ENCODE data around the gene SPAG5.
"Not testable (repeated sequence)": the region's sequence is repeated elsewhere in the genome, so short reads cannot be mapped to it uniquely, and the experiment has no call there.

Gene SPAG5

GRCh38 chr17:28612531-28612930, 13.7 kb upstream of the SPAG5 start:
- no peak for DNase-seq

- no peak for DNase-seq
Measured at GRCh38 chr17:28610376-28610775, 11.6 kb upstream of the SPAG5 start.

- not testable (repeated sequence) for DNase-seq
Measured at GRCh38 chr17:28604031-28604430, 5.2 kb upstream of the SPAG5 start.

GRCh38 chr17:28599311-28600184, 723 bp upstream of the SPAG5 start:
- DNase-seq, result peak; percentile 43

GRCh38 chr17:28598389-28598788, 436 bp downstream of the SPAG5 start:
- DNase-seq, result no peak

GRCh38 chr17:28597606-28598383, 1.0 kb downstream of the SPAG5 start:
- DNase-seq, result no peak

GRCh38 chr17:28592260-28592659, 6.6 kb downstream of the SPAG5 start:
- DNase-seq, result no peak

- DNase-seq, result no peak
Measured at GRCh38 chr17:28585851-28586250, 13.0 kb downstream of the SPAG5 start.

GRCh38 chr17:28584434-28584833, 14.4 kb downstream of the SPAG5 start:
- no peak for DNase-seq

GRCh38 chr17:28582513-28582912, 16.3 kb downstream of the SPAG5 start:
- no peak for DNase-seq

- no peak for DNase-seq
Measured at GRCh38 chr17:28580959-28581358, 17.9 kb downstream of the SPAG5 start.

GRCh38 chr17:28579526-28579925, 19.3 kb downstream of the SPAG5 start:
- no peak for DNase-seq

GRCh38 chr17:28578246-28579195, 20.3 kb downstream of the SPAG5 start:
- DNase-seq, result no peak

- no peak for DNase-seq
Measured at GRCh38 chr17:28577466-28577824, 21.4 kb downstream of the SPAG5 start.

GRCh38 chr17:28576758-28577465, 21.9 kb downstream of the SPAG5 start, which contains the start of gene ALDOC:
Gene ALDOC (minus strand): TSS chr17:28576895. CDS start chr17:28575532, 1,363 bp downstream.
- no peak for DNase-seq

- not testable (repeated sequence) for DNase-seq
Measured at GRCh38 chr17:28576016-28576415, 22.8 kb downstream of the SPAG5 start.

GRCh38 chr17:28575126-28575795, 23.6 kb downstream of the SPAG5 start:
- DNase-seq, result no peak

- no peak for DNase-seq
Measured at GRCh38 chr17:28574526-28574925, 24.3 kb downstream of the SPAG5 start.

- DNase-seq, result no peak
Measured at GRCh38 chr17:28573966-28574480, 24.8 kb downstream of the SPAG5 start.

GRCh38 chr17:28573521-28573920, 25.3 kb downstream of the SPAG5 start:
- DNase-seq, result no peak

GRCh38 chr17:28573040-28573380, 25.8 kb downstream of the SPAG5 start:
- no peak for DNase-seq

Data from GOT3 (cell line).